HG03039 (cell line): Measurements from ENCODE around the gene NT5C1A.

Source experiments
- ATAC-seq: cut with Tn5 transposase; IDR thresholded peaks from one replicate; pipeline ENCODE4 v1.9.1; 2021; ENCODE audit warnings: mild to moderate bottlenecking, moderate library complexity; ENCODE audit not compliant: unreplicated experiment

Gene NT5C1A

GRCh38 chr1:39639305-39640130 is 32.4 kb downstream of the NT5C1A start, which contains the start of gene HEYL:
Gene HEYL, minus strand, starts transcription at chr1:39639643. Its CDS starts 18 bp downstream, at chr1:39639625.
- no peak for ATAC-seq

- no peak for ATAC-seq
Measured at GRCh38 chr1:39638965-39639304, 33.0 kb downstream of the NT5C1A start.

DNA sequence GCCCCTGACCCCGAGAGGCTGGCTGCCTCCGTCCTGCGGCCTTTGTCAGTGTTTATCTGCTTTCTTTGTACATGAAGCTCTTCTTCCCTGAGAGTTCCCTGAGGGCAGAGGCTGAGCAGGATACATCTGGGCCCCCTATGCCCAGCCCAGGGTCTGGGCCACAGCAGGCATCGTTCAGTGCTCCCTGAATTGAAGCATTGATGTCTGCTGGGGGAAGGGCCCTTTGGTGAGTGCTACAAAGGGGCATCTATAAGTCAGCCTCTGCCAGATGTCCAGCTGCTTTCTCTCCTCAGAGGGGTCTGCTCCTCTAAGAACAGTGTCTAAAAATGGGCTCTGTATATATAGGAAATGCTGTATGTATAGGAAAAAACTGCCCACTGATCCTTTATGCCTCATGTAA is 34.5 kb downstream of the NT5C1A start:
- no peak for ATAC-seq

DNA sequence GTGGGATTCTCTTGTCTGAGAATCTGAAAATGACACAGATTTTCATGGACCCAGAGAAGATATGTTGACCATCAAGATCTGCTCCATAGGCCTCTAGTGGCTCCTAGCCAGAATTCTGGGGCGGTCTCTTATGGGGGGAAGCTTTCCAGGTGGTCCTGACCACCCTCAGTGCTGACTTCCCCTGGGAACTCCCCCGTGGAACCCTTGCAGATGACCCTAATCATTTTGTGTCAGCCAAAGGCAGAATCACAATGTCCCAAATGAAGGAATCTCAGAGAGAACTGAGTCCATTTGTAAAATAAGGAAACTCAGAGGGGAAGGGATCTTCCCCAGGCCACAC is 36.1 kb downstream of the NT5C1A start:
- no peak for ATAC-seq

- no peak for ATAC-seq
Measured at GRCh38 chr1:39635205-39635870, 36.6 kb downstream of the NT5C1A start.

GRCh38 chr1:39633422-39633821 is 38.5 kb downstream of the NT5C1A start:
- no peak for ATAC-seq

DNA sequence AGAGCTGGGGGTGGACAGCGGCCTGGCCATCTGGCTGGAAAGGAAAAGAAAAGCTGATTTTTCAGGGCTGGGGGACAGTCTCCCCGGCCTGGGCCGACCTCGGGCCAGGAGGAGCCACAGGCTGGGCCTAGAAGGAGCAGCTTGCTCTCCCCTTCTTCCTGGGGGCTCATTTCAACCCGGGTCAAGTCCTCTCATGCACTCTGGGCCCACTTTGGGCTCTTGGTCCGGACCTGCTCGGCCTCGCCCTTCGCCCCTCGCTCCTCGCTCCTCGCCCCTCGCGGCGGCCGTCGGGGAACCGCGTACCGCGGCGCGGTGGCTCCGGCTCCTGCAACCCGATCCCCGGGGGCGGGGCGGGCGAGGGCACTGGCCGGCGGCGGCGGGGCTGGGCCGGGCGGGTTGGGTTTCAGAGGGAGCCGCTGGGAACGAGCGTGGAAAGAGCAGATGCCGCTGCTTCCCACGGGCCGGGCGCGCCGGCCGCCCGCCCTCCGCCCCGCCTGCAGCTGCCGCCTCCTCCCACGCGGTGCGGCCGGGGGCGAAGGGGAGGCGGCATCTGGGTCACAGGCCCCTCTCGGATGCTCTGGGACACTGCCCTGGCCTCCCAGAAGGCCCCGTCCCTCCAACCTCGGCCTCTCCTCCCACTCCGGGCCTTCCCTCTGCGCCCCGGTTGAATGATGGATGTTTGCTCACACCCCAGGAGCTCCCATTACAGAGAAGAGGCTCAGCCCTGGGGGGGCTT is 39.1 kb downstream of the NT5C1A start:
- ATAC-seq = no peak

GRCh38 chr1:39632323-39632681 is 39.6 kb downstream of the NT5C1A start:
- no peak for ATAC-seq

- ATAC-seq = no peak
Measured at GRCh38 chr1:39631361-39632322, 40.3 kb downstream of the NT5C1A start.

DNA sequence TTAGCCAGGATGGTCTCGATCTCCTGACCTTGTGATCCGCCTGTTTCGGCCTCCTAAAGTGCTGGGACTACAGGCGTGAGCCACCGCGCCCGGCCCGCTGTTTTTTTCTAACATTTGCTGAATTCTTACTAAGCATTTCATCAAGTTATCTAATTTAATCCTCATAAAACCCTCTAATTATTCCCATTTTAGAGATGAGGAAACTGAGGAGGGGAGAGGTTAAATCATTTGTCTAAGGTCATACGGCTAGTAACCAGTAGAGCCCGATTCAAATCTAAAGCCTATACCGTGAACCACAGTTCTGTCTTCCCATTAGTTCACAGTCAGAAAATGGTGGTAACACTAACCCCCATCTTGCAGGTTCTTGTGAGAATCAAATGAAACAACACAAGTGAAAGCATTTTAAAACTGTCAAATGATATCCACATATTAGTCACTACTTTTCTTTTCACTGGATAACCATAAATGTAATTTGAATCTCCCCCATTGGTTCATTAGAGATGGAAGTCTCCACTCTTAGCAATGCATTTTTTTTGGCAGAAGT is 43.0 kb downstream of the NT5C1A start:
- ATAC-seq = no peak

- ATAC-seq = no peak
Measured at GRCh38 chr1:39626646-39627045, 45.3 kb downstream of the NT5C1A start.

GRCh38 chr1:39625462-39626273 is 46.2 kb downstream of the NT5C1A start:
- ATAC-seq = no peak

- ATAC-seq = no peak
Measured at GRCh38 chr1:39625009-39625408, 46.9 kb downstream of the NT5C1A start.

- ATAC-seq = no peak
Measured at GRCh38 chr1:39623053-39623452, 48.9 kb downstream of the NT5C1A start.

DNA sequence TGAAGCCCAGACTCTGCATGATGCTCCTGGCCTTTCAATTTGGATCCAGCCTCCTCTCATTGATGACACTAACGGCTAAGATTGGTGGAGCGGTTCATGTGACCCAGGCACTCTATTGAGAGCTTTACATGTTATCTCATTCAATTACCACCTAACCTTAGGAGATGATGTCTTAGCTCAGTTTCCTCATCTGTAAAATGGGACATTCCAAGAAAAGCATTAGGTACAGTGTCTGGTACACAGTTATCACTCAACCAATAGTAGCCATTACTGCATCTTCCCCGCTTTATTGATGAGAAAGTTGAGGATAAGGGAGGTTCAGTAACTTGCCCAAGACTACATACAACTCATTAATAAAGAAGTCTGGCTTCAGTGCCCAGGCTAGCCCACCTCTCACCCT is 49.5 kb downstream of the NT5C1A start:
- no peak for ATAC-seq

DNA sequence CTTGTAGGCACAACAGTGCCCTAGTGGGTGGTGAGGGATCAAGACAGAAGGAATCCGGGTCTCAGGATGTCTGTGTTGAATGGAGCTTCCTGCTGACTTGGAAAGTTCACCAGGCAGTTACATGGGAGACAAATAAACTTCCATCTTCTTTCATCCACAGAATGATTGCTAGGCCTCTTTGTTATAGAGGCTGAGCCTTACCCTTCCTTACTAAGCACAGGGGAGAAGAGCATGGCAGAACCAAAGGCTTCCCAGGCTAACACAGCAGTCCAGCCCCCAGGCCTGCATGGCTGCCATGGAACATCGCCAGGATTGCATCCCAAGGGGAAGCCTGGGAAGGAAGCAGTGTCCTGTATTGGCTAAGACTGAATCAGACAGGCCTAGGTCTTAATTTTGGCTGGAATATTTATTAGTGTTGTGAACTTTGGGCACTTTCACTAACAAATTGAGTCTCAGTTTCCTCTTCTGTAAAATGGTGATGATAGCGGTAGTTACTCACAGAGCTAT is 51.2 kb downstream of the NT5C1A start:
- ATAC-seq = no peak

- no peak for ATAC-seq
Measured at GRCh38 chr1:39617488-39618049, 54.3 kb downstream of the NT5C1A start.

DNA sequence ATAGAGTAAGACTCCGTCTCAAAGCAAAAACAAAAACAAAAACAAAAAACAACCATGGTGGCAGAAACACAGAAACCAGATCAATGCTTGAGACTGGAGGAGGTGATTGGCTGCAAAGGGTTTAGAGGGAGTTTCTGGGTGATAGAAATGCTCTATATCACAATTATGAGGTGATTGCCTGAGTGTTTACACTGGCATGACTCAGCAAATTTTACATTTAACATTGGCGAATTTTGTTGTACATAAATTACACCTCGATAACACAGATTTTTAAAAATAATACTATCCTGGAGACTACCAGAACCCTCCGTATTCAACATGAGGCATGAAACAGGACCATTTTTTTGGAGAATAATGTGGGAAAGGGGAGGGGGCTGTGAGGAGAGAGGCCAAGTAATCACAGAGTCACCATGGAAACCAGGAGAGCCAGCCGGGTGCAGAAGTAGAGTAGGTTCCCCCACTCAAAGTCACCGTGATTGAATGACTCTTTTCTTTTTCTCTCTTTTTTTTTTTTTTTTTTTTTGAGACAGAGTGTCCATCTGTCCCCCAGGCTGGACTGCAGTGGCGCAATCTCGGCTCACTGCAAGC is 56.7 kb downstream of the NT5C1A start:
- no peak for ATAC-seq

- no peak for ATAC-seq
Measured at GRCh38 chr1:39614488-39614887, 57.4 kb downstream of the NT5C1A start.
